NCI-H2107 (cell line): Measurements from ENCODE around the gene CCDC183.
"Not testable (repeated sequence)": the region's sequence is repeated elsewhere in the genome, so short reads cannot be mapped to it uniquely, and the experiment has no call there.

ENCODE experiments used
- DNase-seq: peaks from one replicate; lab custom pipeline; 2025; lab: John Stamatoyannopoulos, UW

CCDC183 gene

GRCh38 chr9:136839229-136840139 lies 43.3 kb downstream of the CCDC183 start:
- DNase-seq = no peak

- DNase-seq = no peak
Measured at GRCh38 chr9:136840140-136840876, 44.2 kb downstream of the CCDC183 start.

GRCh38 chr9:136840877-136841645 lies 44.9 kb downstream of the CCDC183 start:
- DNase-seq = peak; percentile 62

- not testable (repeated sequence) for DNase-seq
Measured at GRCh38 chr9:136841646-136842379, 45.7 kb downstream of the CCDC183 start.

GRCh38 chr9:136842380-136842948 lies 46.3 kb downstream of the CCDC183 start, which contains the start of gene AJM1:
TSS of gene AJM1 (plus strand) at chr9:136842478. CDS start at chr9:136844415, 1,937 bp downstream.
- DNase-seq = not testable (repeated sequence)

- DNase-seq = not testable (repeated sequence)
Measured at GRCh38 chr9:136843159-136843800, 47.1 kb downstream of the CCDC183 start.

GRCh38 chr9:136843801-136844740 lies 47.9 kb downstream of the CCDC183 start:
- not testable (repeated sequence) for DNase-seq

- DNase-seq = no peak
Measured at GRCh38 chr9:136844761-136845464, 48.8 kb downstream of the CCDC183 start.

- no peak for DNase-seq
Measured at GRCh38 chr9:136845465-136846260, 49.5 kb downstream of the CCDC183 start.

- DNase-seq = no peak
Measured at GRCh38 chr9:136846376-136847087, 50.4 kb downstream of the CCDC183 start.

GRCh38 chr9:136847088-136847825 lies 51.1 kb downstream of the CCDC183 start:
- DNase-seq = no peak

GRCh38 chr9:136847826-136848392 lies 51.8 kb downstream of the CCDC183 start:
- DNase-seq = peak; percentile 81

- DNase-seq = no peak
Measured at GRCh38 chr9:136848393-136849037, 52.4 kb downstream of the CCDC183 start.

GRCh38 chr9:136849038-136849959 lies 53.2 kb downstream of the CCDC183 start, which contains the start of gene PHPT1:
TSS of gene PHPT1 (plus strand) at chr9:136849409. CDS start at chr9:136849431, 22 bp downstream.
- DNase-seq = peak; percentile 98
